ENCODE measurements around the gene QSER1. TPM values are rescaled to one million over a fixed set of nuclear protein-coding genes. Genes with fewer than 3 reads are reported as not detected.

The QSER1 gene
- total RNA-seq, 2 donors from 2014 or later, result 20.3 to 40.0 TPM

- no peak for ATAC-seq (ENCODE audit: insufficient number of reproducible peaks, low FRiP score, low read depth)
These were observed 9.6 kb downstream of the QSER1 start for GRCh38 chr11:32902089-32902665.

DNA sequence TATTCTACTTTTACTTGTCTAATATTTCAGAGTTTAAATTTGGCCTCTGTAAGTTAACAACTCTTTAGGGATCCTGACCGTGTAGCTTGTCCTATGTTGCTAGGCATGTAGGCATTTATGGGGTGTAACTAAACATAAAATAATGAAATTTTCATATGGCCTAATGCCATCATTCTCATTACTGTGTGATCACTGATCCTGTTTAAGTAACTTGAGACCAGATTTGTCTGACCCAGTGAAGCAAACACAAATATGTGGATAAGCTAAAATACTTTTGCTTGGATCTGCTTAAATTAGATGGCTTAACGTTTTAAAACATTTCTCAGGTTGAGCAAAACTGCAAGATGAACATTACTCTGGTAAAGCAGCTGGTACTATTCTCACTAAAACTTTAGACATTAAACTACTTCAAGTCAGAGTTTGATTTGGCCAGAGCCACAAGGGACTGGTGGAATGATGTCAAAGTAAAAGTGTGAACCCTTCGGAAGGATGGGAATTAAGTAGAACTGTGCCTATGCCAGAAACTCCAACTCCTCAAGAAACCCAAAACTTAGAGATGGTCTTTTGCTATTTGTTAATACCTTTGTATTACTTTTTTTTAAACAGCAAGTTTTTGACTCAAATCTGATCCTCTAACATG lies 12.5 kb downstream of the QSER1 start:
- Histone ChIP-seq H3K36me3 (no peaks in the 10 kb centered on the region), H3K4me1 (ENCODE audit: control insufficient read depth in 1 of 2, low read depth in 2 of 2) (no peaks in the 10 kb centered on the region), H3K27me3 (replicated peaks; ENCODE audit: insufficient read depth) (no peaks in the 10 kb centered on the region), H3K27ac (no peak overlapping the region), H3K9me3 (no peaks in the 10 kb centered on the region), H3K4me3 (no peak overlapping the region)
- TF ChIP-seq, protein P1, sequence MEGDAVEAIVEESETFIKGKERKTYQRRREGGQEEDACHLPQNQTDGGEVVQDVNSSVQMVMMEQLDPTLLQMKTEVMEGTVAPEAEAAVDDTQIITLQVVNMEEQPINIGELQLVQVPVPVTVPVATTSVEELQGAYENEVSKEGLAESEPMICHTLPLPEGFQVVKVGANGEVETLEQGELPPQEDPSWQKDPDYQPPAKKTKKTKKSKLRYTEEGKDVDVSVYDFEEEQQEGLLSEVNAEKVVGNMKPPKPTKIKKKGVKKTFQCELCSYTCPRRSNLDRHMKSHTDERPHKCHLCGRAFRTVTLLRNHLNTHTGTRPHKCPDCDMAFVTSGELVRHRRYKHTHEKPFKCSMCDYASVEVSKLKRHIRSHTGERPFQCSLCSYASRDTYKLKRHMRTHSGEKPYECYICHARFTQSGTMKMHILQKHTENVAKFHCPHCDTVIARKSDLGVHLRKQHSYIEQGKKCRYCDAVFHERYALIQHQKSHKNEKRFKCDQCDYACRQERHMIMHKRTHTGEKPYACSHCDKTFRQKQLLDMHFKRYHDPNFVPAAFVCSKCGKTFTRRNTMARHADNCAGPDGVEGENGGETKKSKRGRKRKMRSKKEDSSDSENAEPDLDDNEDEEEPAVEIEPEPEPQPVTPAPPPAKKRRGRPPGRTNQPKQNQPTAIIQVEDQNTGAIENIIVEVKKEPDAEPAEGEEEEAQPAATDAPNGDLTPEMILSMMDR (IDR thresholded peaks at IDR 0.05), result no peak
- ATAC-seq (ENCODE audit: insufficient number of reproducible peaks, low FRiP score, low read depth) (no peak), DNase-seq (ENCODE audit: low spot score) (no peak)

More at GRCh38 chr11:32902089-32902665, 9.6 kb downstream of the QSER1 start:
- Histone ChIP-seq H3K4me3 (no peak overlapping the region), H3K9me3 (no peaks in the 10 kb centered on the region), H3K27me3 (replicated peaks; ENCODE audit: insufficient read depth) (no peaks in the 10 kb centered on the region), H3K27ac (no peak overlapping the region), H3K4me1 (ENCODE audit: control insufficient read depth in 1 of 2, low read depth in 2 of 2) (no peaks in the 10 kb centered on the region), H3K36me3 (no peaks in the 10 kb centered on the region)
- TF ChIP-seq, protein P1 (IDR thresholded peaks at IDR 0.05), result no peak
- DNase-seq (ENCODE audit: low spot score), result no peak

- ATAC-seq (ENCODE audit: insufficient number of reproducible peaks, low FRiP score, low read depth) (no peak), DNase-seq (ENCODE audit: low spot score) (no peak)
- no peaks in the 10 kb centered on the region for H3K9me3 ChIP-seq
- no peak overlapping the region for H3K4me3 ChIP-seq
- no peak overlapping the region for H3K27ac ChIP-seq
- no peaks in the 10 kb centered on the region for H3K4me1 ChIP-seq (ENCODE audit: control insufficient read depth in 1 of 2, low read depth in 2 of 2)
- TF ChIP-seq, protein P1 (IDR thresholded peaks at IDR 0.05), result no peak
- H3K27me3 ChIP-seq (replicated peaks; ENCODE audit: insufficient read depth), result no peaks in the 10 kb centered on the region
- no peaks in the 10 kb centered on the region for H3K36me3 ChIP-seq
These were observed 16.0 kb downstream of the QSER1 start for GRCh38 chr11:32908619-32909018.

DNA sequence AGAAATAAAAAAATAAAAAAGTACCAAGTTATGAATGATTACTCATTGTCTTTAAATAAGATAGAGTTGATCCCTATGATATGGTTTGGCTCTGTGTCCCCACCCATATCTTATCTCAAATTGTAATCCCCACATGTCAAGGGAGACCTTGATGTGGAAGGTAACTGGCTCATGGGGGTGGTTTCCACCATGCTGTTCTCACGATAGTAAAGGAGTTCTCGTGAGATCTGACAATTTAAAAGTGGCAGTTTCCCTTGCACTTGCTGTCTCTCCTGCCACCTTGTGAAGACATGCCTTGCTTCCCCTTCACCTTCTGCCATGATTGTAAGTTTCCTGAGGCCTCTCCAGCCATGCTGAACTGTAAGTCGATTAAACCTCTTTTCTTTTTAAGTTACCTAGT lies 18.8 kb downstream of the QSER1 start:
- ATAC-seq (ENCODE audit: insufficient number of reproducible peaks, low FRiP score, low read depth), result no peak

DNA sequence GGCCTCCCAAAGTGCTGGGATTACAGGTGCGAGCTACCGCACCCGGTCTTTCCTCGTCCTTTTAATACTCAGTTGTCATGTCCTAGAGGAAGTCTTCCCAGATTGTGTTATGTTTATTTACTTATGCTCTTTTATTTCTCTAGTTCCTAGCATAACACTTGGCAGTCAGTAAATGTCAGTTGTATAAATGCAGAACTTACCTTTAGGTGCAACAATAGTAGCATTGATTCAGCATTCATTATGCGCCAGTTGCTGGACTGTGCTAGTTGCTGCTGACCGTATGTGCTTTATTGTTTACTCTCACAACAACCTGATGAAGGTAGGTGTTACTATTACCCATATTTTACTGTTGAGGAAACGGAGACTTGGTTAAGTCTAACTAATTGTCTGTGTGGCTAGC lies 20.8 kb downstream of the QSER1 start:
- Histone ChIP-seq H3K4me3 (no peak overlapping the region), H3K4me1 (ENCODE audit: control insufficient read depth in 1 of 2, low read depth in 2 of 2) (no peaks in the 10 kb centered on the region), H3K27ac (no peak overlapping the region), H3K9me3 (no peaks in the 10 kb centered on the region), H3K27me3 (replicated peaks; ENCODE audit: insufficient read depth) (no peaks in the 10 kb centered on the region), H3K36me3 (no peaks in the 10 kb centered on the region)
- TF ChIP-seq, protein P1 (IDR thresholded peaks at IDR 0.05), result no peak
- no peak for DNase-seq (ENCODE audit: low spot score)
- no peak for ATAC-seq (ENCODE audit: insufficient number of reproducible peaks, low FRiP score, low read depth)

More for the DNA sequence above, 18.8 kb downstream of the QSER1 start:
- no peak overlapping the region for H3K4me3 ChIP-seq
- H3K27ac ChIP-seq, result no peak overlapping the region
- no peaks in the 10 kb centered on the region for H3K4me1 ChIP-seq (ENCODE audit: control insufficient read depth in 1 of 2, low read depth in 2 of 2)
- no peak for DNase-seq (ENCODE audit: low spot score)
- no peaks in the 10 kb centered on the region for H3K27me3 ChIP-seq (replicated peaks; ENCODE audit: insufficient read depth)
- no peaks in the 10 kb centered on the region for H3K36me3 ChIP-seq
- TF ChIP-seq, protein P1 (IDR thresholded peaks at IDR 0.05), result no peak
- no peaks in the 10 kb centered on the region for H3K9me3 ChIP-seq
